Body of pancreas (tissue), 4 donors: ENCODE results near the gene DDIT3.

ENCODE experiments used
- POLR2A ChIP-seq, 3 donors: fragments of 450-650 bp; IDR thresholded peaks; one replicate each; pipeline ENCODE4 v1.6.1; 2016; ENCODE audit warnings: antibody characterized with exemption in 3 of 3, mild to moderate bottlenecking in 2 of 3
- TF ChIP-seq, protein P1 (sequence below), 7 experiments: fragments of 450-650 bp in 4 of 7; fragments of 200-600 bp in 3 of 7; sonication (generic) in 3 of 7; IDR thresholded peaks; one replicate each; pipeline ENCODE4 v1.5.1; 2016 to 2019; ENCODE audit warnings: antibody characterized with exemption in 7 of 7

DNA sequence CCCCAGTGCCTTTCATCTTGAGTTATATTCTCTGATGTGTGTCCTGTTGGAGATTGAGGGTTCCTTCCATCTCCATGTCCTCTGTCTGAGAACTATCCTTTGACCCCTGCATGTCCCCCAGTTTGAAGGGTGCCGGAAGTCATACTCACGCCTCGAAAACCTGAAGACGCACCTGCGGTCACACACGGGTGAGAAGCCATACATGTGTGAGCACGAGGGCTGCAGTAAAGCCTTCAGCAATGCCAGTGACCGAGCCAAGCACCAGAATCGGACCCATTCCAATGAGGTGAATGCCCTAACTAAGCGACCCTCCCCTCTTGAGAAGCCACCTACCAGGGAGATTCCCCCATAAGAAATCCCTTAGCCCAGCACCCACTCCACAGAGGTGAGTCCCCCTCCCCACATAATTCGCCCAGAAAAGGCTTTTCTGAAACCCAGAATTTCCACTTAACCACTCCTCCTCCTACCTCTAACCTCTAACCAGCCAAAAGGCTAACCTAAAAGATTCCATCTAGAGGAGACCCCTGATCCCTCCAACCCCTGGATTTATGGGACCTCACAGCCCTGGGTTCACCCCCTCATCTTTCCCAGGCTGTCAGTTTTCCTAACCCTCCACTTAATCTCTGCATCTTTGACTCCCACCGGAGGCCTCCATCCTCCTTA, 53.0 kb downstream of the DDIT3 start:
- TF ChIP-seq, protein P1, sequence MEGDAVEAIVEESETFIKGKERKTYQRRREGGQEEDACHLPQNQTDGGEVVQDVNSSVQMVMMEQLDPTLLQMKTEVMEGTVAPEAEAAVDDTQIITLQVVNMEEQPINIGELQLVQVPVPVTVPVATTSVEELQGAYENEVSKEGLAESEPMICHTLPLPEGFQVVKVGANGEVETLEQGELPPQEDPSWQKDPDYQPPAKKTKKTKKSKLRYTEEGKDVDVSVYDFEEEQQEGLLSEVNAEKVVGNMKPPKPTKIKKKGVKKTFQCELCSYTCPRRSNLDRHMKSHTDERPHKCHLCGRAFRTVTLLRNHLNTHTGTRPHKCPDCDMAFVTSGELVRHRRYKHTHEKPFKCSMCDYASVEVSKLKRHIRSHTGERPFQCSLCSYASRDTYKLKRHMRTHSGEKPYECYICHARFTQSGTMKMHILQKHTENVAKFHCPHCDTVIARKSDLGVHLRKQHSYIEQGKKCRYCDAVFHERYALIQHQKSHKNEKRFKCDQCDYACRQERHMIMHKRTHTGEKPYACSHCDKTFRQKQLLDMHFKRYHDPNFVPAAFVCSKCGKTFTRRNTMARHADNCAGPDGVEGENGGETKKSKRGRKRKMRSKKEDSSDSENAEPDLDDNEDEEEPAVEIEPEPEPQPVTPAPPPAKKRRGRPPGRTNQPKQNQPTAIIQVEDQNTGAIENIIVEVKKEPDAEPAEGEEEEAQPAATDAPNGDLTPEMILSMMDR (IDR thresholded peaks at IDR 0.05): no peak
- TF ChIP-seq POLR2A (IDR thresholded peaks at IDR 0.05): no peak
